Stimulated activated CD8-positive, alpha-beta memory T cell treated with anti-CD3 and anti-CD28 coated beads, Interleukin-15, amount 100 ng/mL, for 1 hour (primary cell): ENCODE measurements around the gene FSTL3.
"Not testable (repeated sequence)": the region's sequence is repeated elsewhere in the genome, so short reads cannot be mapped to it uniquely, and the experiment has no call there.

Source experiments
- DNase-seq: peaks from one replicate; pipeline ENCODE4 v3.0.0-alpha.2; 2020; ENCODE audit warnings: low read depth

The FSTL3 gene

DNA sequence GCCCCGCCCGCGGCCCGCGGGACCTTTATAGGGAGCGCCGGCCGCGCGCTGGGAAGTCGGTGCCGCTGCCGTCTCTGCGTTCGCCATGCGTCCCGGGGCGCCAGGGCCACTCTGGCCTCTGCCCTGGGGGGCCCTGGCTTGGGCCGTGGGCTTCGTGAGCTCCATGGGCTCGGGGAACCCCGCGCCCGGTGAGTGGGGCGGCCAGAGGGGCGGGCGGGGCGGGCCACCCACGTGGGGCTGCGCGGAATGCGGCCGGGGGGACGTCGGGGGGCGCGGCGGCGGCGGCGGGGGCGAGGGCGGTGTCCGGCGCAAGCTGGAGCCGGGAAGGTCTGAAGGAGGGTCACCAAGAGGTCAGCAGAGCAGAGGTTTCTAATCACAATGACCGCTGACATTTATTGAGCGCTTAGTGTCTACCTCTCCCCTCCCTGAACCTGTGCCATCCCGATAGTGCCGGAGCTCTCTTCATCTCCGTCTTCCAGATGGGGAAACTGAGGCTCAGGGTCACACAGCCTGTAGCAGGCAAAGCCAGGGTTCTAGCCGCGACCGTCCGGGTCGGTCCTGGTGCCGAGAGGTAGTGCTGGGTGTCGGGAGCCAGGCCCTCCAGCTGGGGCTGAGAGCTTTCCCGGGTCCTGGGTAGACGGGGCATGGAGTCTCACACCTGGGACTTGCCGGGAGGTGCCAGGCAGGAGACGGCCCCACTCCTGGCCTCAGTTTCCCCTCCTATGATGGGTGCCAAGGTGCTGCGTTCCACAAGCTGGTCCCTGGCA lies at the start of gene FSTL3:
FSTL3 (plus strand) TSS at position 54 of the 767 bp plus-strand sequence; CDS start at position 86, 32 bp downstream.
- no peak for DNase-seq

DNA sequence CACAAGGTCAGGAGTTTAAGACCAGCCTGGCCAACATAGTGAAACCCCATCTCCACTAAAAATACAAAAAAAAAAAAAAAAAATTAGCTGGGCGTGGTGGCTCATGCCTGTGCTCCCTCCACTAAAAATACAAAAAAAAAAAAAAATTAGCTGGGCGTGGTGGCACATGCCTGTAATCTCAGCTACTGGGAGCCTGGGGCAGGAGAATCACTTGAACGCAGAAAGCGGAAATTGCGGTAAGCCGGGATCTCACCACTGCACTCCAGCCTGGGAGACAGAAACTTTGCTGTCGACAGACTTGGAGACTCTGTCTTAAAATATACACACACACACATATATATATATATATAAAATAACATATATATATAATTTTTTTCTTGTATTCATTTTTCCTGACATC lies 49.6 kb upstream of the FSTL3 start:
- DNase-seq, result not testable (repeated sequence)

DNA sequence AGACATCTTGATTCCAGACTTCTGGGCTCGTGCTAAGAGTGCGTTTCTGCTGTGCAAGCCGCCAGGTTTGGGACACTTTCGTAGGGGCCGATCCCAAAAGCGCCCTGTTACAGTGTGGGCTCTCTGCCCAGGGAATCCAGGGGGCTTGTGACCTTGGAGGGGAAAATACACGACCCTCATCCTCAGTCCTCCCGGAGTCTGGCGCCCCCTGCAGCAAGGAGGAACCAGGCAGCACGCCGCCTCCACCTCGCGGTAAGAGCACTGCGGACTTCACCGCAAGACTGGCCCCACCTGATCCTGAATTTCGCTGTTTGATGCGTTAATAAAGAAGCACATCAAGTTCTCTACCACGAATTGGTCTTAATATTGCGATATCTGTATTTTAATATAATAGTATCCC lies 48.0 kb upstream of the FSTL3 start:
- no peak for DNase-seq

DNA sequence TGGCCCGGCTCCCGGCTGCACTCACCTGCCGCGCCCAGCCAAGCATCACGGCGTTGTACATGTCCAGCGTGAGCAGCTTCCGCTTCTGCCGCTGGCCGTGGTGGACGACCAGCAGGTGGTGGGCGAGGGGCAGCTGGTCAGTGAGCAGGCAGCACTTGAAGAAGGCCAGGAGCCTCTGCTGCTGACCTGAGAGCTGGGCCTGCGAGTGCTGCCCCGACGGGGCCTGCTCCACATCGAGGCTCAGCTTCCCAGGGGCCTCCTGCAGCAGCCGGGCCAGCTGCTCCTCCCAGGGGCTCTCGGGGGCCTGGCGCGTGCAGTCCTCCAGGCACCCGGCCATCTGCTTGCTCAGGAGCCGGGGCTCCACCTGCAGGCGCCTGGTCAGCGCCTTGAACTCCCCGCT lies 46.7 kb upstream of the FSTL3 start:
- not testable (repeated sequence) for DNase-seq

DNA sequence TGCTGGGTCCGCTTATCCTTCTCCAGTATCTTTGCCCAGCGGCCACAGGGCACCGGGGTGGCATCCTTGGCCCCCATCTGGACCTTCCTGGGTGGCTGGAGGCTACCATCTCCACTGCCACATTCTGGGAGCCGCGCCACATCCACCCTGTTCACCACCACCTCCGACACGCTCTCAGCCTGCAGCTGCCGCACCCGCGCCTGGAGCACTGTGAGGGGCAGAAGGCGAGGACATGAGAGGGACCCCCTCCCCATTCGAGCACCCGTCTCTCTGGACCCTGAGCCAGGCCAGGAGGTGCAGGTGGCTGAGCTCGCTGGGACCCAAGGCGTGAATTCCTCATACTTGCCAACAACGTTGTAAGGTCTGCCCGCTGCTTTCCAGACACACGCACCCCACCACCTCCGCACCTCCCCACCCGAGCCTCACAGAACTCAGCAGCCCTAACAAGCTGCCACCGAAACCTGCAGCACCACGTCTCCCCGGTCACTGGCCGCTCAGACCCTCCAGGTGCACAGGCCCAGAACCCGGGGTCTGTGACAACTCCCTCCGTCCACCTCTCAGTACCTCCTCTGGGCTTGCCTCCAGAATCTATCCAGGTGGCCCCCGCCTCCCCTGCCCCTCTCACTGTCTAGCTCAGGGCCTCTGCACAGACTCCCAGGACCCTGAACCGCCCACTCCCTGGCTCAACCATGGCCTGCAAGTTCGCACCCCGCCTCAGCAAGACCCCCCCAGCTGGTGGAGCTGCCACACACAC lies 46.1 kb upstream of the FSTL3 start:
- DNase-seq, result no peak

DNA sequence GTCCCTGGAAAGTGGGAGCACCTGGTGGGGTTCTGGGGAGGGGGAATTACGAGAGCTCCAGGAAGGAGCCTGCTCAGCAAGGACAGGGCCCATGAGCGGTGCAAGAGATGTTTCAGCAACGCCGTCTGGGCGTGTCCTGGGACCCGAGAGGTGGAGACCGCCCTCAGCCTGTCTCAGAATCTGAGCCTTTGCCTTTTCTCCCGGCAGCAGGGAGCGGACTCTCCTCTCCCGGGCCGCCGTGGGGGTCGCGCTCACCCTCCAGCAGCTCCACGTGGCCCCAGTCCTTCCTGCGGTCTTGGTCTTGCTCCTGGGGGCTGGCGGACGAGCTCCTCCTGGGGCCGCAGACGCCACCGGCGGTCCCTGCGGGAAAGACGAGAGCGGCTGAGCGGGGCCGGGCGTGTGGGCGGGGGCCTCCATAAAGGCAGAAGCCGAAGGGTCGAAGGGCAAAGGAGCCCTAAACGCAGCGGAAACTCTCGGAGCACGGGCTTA lies 43.6 kb upstream of the FSTL3 start:
- DNase-seq, result no peak

DNA sequence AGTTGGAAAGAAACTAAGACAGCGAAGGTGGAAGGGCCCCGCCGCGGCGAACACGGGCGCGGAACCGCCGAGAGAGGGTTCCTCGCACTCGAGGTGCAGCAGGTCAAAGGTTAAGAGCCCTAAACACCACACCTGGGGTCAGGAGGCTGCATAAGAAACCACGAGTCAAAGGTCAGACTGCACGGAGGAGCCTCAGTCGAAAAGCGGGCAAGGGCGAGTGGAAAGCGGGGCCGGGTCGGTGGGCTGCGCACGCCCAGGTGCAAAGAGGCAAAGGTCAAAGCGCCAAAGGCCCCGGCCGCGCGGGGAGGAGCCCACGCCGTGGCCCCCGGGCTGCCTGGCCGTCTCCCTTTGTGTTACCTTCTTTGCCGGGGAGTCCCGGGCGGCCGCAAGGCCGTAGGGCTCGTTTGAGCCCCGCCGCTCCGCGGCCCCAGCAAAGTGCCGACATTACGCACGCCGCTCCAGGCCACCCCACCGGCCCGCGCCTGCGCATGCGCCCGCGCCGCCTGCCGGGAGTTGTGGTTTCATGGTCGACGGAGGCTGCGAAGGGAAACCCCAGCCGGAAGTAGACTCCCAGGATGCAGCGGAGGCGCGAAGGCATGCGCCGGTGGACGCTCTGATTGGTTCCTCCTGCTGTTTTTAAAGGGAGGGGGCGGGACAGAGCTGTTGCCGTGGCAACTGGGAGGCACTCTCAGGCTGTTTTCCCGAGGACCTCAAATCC lies 43.0 kb upstream of the FSTL3 start, which contains the start of gene POLRMT:
POLRMT (minus strand) TSS at position 470 of the 718 bp plus-strand sequence; CDS start at position 445, 25 bp downstream.
- DNase-seq, result peak; percentile 87

DNA sequence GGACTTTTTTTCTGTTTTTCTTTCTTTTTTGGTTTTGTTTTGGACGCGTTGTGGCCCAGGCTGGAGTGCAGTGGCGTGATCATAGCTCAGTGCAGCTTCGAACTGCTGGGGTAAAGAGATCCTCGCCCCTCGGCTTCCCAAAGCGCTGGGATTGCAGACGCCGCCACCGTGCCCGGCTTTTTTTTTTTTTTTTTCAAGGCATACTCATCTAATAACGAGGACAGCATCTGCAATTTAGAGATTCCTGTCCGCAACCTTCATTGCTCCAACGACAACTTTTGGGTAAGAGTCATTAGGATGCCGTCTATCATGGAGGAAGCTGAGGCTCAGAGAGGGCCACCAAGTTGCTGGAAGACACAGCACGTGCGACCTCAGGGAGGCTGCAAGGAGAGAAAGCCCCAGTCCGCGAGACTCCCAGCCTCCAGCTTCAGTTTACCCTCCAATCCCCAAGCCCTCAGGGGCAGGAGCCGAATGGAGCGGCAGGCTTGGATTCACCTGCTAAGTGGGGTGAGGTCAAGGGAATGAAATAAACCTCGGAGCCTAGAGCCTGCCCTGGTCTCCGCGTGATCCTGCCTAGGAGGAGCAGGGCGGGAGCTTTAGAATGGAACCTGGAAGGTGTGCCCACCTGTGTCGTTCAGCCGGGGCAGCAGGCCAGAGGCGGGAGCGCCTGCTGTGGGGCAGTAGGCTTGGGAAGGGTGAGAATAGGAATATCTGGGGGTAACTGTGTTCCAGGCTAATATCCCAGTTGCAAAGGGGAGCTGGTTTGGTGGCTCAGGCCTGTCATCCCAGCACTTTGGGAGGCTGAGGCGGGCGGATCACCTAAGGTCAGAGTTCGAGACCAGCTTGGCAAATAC lies 42.2 kb upstream of the FSTL3 start:
- no peak for DNase-seq

DNA sequence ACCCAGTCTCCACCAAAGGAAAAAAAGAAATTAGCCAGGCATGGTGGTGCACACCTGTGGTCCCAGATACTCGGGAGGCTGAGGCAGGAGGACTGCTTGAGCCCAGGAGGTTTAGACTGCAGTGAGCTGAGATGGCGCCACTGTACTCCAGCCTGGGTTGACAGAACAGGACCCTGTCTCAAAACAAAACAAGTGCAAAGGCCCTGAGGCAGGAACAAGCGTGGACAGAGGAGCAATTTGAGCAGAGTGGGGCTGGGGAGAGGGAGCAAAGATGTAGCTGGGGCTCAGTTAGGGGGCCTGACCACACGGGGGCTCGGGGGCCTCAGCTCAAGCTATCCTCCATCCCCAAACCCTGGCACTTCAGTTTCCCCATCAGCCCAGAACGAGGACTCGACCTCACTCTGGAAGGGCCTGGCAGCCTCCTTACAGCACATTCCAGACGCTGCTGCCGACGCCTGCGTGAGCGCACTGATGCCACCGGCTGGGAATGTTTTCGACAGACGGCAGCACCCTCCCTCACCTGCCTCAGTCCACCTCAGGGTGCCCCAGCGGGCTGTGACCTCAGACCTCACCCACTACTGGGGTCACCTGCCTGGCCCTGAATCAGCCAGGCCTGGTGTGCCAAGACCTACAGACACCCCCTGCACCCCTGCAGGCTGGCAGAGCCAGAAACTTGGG lies 41.1 kb upstream of the FSTL3 start:
- DNase-seq, result no peak

DNA sequence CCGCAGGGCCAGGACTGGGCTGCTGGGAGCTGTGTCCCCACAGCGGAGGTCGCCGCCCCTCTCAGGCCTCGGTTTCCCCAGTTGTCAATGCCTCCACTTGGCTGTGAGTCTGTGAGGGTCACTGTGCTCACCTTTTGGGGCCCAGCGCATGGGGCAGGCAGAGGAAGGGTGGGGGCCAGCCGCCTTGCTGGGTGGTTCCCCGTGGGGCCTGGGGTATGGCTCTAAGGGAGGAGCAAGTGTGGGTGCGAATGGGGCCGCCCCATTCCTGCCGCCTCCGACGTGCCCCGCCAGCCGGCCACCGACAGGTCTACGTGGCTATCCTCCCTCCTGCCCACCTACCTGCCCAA lies 37.3 kb upstream of the FSTL3 start:
- DNase-seq, result no peak

DNA sequence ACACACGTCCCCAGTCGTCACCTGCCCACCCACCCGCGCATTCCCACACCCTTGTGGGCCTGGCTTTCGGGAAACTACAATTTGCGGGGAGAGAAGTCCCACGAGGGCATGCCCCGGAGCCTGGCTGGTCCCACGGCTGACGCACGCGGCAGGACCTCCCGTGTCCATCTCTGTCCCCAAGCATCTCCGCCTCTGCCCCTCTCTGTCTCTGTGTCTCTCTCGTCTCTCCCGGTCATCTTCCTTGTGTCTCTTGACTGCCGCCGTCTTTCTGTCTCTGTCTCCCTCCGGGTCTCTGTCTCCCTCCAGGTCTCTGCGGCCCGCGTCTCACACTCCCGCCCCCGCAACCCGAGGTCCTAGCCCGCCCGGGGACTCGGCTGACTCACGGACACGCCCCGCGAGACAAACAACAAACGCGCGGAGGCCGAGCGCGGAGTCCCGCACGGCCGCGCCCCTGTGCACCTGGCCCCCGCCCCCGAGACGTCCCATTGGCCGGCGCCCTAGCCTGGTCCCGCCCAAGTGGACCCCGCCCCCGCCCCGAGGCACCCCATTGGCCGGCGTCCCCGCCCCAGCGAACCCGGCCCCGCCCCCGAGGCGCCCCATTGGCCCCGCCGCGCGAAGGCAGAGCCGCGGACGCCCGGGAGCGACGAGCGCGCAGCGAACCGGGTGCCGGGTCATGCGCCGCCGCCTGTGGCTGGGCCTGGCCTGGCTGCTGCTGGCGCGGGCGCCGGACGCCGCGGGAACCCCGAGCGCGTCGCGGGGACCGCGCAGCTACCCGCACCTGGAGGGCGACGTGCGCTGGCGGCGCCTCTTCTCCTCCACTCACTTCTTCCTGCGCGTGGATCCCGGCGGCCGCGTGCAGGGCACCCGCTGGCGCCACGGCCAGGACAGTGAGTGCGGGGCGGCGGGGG lies 36.7 kb upstream of the FSTL3 start, which contains the start of gene FGF22:
FGF22 (plus strand) TSS at position 627 of the 908 bp plus-strand sequence; CDS start at position 674, 47 bp downstream.
- DNase-seq, result peak; percentile 91

DNA sequence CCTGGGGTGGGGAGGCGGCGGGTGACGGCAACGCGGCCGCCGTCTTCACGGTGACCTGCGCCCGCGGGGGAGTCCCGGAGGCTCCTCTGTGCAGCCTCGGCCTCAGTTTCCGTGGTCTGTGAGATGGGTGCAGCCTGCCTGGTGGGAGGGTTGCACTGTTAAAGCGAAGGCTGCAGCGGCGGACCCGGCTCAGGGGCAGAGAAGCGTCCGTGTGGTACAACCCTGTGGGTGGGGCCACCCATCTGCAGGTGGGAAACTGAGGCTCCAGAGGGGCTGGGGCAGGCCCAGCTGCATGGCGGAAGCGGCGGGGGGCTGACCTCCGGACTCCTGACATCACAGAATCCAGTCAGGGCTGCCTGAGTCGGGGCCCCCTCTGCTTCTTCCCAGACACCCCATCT lies 36.0 kb upstream of the FSTL3 start:
- no peak for DNase-seq

DNA sequence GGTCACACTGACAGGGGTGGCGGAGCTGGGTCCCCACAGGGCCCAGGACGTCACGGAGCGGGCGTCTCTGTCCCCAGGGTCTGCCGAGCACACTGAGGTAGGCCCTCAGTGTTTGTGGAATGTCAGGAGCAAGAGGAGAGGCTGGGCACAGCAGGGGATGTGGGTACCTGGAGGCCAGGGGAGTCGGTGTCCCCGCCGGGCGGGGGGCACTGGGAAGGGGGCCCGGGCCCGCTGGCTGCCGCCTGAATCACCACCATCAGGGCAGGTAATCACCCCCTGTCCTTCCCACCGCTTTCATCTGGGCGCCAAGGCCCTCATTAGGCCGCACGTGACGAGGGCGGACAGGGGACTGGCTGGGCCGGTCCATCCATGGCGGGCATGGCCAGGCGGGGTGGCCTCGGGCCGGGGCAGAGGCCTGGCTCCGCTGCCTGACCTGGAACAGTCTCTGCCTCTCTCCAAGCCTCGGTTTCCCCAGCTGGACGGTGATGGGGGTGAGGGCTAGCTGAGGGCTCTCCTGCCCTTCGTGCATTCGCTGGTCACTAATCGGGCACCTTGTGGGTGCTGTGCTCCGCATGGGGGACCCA lies 35.5 kb upstream of the FSTL3 start:
- no peak for DNase-seq

DNA sequence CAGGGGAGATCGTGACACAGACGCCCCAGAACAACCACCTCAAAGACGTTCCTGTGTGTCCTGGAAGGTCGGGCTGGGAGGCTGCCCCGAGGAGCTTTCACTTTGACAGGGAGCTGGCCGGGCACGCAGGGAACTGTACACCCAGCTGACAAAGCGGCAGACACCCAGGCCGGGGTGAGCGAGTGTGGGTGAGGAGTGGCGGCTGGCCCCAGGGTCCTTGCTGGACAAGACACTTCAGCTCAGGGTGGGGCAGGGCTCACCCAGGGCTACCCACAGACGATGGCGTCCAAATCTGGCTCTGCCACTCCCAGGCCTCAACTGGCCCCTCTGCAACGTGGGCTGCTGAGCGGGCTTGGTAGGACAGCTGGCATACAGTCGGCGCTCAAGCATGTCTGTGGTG lies 34.5 kb upstream of the FSTL3 start:
- DNase-seq, result no peak

DNA sequence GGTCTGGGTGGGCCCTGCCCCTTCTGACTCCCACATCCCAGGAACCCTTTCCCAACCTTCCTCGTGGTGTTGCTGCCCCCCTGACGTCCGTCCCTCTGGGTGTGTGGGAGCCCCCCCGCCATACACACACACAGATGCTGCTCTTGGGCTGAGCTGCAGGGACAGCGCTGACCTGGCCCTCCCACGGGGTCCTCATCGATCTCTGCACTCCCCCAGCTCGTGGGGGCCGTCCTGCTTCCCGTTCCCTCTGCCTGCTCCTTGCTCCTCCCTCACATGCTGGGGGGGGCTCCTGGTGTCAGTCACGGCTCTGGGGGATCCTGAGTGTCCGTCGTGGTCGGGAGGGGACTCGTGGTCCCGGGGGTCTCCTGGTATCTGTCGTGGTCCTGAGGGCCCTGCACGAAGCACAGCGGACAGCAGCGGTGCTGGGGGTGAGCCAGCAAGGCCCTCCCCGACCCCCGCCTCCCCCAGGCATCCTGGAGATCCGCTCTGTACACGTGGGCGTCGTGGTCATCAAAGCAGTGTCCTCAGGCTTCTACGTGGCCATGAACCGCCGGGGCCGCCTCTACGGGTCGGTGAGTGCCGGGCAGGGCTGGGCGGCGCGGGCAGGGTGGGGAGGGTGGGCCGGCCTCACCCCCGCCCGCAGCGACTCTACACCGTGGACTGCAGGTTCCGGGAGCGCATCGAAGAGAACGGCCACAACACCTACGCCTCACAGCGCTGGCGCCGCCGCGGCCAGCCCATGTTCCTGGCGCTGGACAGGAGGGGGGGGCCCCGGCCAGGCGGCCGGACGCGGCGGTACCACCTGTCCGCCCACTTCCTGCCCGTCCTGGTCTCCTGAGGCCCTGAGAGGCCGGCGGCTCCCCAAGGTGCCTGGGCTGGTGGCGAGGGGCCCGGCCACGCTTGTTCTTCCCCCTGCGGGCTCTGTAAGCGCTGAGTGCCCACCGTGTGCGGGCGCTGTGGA lies 33.1 kb upstream of the FSTL3 start:
- no peak for DNase-seq

DNA sequence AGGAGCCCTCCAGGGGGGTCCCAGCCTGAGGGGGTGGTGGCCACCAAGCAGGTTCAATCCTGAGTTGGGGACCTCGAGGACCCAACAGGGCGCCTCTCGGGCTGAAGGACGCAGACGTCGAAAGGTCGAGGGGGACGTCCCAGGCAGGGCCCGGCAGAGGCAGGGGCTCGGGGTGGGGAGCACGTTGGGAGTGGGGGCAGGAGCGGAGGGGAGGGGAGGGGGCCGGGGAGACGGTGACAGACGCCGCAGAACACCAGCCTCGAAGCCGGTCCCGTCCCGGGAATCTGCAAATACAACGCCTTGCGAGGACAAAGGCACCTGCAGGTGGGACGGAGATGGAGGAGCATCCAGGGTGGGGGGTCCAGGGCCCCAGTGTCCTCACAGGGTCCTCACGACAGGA lies 32.5 kb upstream of the FSTL3 start:
- no peak for DNase-seq

DNA sequence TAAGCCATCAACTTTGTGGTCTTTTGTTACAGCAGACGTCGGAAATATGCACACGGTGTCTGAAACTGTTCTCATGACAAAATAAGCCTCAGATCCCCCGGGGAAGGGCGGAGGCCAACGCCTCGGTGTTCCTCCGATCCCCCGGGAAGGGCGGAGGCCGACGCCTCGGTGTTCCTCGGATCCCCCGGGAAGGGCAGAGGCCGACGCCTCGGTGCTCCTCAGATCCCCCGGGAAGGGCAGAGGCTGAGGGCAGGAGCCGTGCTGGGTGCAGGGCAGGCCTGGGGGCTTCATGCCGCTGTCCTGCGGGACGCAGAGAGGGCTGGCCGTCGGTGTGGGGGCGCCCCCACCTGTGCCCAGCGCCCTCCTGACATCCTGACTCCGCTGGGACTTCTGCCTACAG lies 31.8 kb upstream of the FSTL3 start:
- no peak for DNase-seq

DNA sequence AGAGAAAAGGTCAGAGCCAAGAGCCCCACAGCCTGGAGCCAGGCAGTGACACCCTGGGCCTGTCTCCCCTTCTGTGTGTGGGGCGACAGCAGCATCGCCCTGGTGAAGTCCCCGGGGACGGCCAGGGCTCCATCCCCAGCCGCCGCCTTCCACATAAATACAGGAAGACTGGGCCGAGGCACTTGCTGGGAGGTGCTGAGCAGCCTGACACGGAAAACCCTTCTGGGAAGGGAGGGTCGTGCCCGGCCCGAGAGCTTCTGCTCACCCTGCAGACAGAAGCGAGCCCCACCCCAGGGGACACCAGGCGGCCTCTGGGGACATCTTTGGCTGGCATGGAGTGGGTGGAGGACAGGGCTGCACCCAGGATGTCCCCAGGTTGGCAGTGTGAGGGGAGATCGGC lies 31.4 kb upstream of the FSTL3 start:
- DNase-seq, result no peak
